Measurements from ENCODE around the gene TTLL8.

The TTLL8 gene

DNA sequence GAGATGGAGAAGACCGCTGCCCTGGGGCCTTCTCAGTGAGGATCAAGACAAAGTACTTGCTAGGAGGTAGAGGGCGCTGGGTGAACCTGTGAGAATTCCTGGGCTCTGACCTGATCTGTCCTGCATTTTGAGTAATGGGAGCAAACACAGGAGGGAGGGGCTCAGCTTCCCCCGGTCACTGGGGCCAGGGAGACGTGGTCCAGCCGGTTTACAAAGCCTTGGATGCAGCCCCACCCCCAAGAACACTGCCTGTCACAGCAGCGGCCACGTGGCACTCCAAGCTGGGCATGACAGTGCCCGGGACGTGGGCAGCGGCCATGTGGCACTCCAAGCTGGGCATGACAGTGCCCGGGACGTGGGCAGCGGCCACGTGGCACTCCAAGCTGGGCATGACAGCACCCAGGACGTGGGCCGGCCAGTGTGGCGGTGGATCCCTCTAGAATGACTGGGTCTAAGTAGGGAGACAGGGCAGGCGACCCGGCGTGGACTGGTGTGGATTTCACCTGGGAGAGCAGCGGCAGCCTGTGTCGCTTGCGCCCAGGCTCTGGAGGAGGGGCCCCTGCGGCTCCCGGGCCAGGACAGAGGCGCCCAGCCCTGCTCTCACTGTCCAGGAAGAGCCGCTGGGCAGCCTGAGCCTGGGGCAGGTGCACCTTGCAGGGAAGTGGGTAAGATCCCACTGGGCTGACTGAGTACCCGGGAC, 2.5 kb upstream of the TTLL8 start:
- no peak for DNase-seq

DNA sequence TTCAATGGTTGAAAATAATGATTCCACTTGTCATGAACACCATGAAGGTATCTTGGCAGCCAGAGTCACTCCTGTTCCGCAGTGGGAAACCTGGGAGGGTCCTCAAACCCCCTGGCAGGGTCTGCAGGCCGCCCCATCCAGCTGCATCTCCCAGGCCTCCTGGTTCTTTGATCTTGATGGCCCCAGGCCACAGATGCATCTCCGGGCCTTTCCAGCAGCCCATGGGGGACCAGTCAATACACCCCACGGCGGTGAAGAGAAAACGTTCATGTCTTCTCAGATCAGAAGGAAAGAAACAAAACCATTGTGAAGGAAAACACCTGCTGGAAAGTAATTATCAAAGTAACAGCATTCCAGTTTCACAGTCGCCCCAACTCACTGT, 1.8 kb upstream of the TTLL8 start:
- no peak for DNase-seq

DNA sequence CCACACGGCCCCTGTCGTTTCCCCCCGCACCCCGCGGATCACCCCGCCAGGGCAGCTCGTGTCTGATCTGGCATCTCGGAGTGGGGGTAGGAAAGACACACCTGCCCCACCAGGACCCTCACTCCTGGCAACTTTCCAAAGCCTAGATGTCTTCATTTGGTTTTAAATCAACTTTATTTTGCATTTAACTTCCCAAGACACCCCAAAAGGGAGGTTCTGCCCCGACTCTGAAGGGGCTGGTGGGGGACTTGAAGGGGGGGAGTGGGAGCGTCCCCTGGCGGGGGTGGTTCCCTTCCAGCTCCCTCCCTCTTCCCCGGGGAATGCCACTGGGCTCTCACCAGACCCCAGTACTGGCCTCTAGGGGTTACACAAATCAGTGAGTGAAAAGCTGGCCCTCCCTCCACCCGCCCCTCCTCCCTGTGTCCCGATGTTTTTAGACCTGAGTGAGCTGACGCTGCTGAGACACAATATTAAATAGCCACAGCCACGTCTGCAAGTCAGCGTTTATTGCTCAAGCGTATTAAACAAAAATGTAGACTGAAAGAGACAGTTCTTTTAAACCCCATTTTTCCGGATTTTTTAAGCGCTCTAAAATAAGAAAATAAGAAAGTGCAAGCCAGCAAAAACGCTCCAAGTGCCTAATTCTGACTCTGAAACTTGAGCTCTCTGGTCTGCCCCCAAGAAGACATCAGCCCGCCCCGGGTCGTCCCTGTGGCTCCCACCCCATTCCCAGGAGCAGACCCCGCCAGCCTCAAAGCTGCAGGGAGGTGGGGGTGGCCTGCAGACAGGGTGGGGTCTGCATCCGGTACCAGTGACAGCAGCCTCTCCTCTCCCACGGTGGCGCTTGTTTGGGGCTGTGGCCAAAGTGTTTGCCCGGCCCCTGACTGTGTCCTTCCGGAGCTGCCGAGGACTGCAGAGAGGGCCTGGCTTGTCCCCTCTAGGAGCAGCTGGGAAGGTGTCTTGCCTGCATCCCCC, 1.1 kb upstream of the TTLL8 start:
- DNase-seq: no peak

DNA sequence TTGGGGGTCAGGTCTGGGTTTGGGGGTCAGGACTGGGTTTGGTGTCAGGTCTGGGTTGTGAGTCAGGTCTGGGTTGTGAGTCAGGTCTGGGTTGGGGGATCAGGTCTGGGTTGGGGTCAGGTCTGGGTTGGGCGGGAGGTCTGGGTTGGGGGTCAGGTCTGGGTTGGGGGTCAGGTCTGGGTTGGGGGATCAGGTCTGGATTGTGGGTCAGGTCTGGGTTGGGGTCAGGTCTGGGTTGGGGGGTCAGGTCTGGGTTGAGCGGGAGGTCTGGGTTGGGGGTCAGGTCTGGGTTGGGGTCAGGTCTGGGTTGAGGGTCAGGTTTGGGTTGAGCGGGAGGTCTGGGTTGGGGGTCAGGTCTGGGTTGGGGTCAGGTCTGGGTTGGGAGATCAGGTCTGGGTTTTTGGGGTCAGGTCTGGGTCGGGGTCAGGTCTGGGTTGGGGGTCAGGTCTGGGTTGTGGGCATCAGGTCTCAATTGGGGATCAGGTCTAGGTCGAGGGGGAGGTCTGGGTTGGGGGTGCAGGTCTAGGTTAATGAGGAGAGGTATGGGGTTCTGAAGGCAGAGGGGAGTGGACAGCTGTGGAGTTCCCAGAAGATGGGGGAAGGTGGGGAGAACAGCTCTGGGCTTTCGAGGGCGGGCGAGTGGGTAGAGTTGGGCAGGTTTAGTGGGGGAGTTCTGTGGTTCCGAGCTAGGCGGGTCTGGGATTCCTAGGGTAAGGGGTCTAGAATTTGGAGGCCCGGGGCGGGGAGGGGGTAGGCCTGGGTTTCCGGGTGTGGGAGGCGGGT, 629 bp downstream of the TTLL8 start:
- no peak for DNase-seq

DNA sequence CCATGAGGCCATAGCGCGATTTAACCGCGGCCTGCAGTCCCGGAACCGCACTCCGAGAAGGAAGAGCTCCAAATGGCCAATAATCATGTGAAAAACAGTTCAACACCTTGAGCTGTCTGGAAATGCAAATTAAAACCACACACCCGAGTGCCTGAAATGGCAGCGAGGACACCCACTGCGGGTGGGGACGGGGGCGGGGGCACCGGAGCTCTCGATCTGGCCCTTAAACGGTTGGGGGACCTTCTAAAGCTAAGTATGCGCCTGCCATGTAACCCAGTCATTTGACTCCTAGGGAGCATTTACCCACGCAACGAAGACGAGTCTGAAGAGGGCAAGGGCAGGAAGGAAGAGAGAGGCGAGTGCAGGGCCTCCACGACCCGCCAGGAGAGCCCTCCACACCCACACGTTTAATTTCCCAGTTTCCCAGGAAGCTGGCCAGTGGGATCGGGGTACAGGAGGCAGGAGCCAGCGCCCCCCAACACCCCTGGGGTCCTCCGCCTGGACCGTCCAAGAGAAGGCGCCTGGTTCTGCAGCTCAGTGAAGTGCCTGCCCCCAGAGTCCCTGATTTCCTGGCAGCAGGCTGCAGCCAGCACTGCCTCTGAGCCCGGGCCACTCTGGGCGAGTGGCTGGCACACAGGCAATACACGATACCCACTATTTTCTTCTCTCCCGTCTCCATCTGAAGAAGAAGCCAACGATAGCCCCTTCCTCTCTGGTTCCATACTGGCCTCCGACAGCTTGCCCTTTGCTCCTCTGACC, 1.7 kb downstream of the TTLL8 start:
- DNase-seq: no peak

DNA sequence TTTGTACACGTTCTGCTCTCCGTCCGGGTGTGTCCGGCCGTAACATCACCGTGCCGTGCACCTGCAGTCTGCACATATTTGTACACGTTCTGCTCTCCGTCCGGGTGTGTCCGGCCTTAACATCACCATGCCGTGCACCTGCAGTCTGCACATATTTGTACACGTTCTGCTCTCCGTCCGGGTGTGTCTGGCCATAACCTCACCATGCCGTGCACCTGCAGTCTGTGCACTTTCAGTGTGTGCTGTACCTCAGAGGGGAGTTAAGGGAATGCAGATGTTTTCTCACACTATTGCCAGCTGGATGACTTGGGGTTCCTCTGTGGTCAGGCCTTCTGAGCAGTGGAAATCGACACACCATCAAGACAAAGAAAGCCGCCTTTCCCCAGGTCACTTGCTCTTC, 4.2 kb downstream of the TTLL8 start:
- DNase-seq: no peak

DNA sequence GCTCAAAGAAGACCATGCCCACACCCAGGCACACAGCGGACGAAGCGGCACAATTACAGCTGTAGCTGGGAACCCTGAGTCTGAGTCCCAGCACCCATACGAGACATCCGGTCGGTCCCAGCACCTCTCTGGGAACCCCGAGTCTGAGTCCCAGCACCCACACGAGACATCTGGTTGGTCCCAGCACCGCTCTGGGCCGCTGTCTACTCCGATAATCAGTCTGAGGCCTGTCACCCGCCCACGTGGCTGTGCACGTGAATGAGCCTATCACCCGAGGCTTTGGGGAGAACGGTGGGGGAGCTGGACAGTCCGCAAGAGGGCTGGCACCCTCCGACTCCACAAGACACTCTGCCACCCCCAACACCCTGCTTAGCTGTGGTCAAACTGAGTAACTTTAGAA, 6.2 kb downstream of the TTLL8 start:
- no peak for DNase-seq

DNA sequence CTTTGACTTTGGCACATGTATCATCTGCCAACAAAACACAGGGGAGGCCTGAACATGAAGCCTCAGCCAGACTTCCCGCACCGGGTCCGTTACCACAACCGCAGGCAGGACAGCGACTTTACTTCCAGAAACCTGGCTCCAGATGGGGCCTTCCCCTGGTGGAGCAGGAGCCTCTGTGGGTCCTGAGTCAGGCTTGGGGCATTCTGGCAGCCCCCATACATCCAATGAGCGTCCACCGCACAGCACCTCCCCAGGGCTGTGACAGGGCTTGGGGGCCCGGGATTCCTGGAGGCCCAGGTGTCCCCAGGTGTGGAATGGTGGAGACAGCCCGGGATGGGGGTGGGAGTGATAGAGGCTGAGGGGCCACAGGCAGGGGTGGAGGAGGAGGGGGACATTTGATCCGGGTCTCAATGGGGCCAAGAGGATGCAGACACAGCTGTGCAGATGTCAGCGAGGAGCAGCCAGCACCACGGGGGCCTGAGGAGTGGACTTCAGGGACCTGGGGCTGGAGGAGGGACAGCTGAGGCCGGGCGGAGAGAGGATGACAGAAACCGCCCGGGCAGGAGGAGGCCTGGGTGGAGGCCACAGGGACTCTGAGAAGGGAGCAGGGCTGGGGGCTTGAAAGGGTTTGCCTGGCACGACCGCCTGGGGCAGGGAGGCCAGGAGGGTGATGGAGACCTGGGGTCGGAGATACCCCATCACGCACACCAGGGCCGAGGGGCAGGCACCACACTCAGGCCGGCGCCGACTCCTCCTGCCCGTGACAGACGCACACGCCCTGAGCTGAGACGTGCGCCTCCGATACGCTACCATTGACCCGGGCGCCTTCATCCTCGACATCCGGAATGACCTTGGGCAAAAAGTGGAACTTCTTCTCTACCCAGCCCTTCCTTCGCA, 8.6 kb downstream of the TTLL8 start:
- no peak for DNase-seq

DNA sequence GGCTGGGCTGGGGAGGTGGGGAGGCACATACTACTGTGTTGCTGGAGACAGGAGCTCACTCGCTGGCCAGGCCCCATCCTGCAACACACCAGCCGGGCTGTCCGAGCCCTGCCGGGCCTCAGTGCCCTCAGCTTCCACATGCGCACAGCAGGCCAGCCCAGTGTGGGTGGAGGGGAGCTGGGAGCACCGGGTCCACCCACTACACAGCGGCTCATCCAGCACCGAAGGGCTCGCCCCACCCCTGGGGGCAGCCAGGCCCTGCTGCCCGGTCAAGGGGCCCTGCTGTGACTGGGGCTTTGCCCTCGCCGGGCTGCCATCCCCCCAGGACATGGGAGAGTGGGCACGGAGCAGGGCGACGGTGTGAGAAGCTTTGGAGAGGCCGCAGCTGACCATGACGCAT, 9.3 kb downstream of the TTLL8 start:
- no peak for DNase-seq

DNA sequence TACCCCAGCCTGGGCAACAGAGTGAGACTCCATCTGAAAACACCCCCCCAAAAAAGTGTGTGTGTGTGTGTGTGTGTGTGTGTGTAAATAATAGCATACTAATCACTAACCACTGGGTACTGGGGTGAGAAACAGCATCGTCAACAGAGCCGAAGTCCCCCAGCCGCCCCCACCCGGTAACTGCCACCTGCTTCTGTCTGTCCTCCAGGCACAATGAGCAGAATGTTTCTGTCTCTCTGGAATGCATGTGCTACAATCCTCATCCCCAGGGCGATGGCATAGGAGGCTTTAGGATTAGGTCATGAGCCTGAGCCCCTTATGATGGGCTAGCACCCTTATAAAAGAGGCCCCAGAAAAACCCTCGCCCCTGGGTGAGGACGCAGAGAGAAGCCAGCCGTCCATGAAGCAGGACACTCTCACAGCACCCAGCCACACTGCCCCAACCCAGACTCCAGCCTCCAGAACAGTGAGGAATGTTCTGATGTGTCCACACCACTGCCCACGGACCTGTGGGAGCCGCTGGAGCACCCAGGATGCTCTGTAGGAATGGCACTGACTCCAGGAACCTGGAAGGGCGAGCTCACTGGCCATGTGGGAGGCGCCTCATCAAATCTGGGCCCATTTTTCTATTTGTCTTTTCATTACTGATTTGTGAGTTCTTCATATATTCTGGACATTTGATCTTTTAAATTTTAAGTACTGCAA, 9.9 kb downstream of the TTLL8 start:
- DNase-seq: no peak

DNA sequence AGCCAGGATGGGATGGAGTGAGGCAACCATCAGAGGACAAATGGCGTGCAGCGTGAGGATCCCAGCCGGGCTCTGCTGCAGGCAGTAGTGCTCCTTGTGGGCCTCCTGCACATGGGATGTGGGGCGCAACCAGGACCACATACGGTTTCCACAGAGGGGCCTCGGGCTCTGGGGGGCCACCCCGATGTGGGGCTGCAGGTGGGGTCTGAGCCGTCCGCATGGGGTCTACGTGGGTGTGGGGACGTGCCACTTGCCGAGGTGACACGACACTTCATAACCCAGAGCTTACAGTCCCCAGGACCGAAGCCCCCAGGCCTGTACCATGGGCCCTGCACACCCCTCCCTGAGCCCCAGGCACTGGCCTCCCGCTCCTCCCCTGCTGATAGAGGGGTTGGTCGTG, 10.8 kb downstream of the TTLL8 start:
- no peak for DNase-seq

DNA sequence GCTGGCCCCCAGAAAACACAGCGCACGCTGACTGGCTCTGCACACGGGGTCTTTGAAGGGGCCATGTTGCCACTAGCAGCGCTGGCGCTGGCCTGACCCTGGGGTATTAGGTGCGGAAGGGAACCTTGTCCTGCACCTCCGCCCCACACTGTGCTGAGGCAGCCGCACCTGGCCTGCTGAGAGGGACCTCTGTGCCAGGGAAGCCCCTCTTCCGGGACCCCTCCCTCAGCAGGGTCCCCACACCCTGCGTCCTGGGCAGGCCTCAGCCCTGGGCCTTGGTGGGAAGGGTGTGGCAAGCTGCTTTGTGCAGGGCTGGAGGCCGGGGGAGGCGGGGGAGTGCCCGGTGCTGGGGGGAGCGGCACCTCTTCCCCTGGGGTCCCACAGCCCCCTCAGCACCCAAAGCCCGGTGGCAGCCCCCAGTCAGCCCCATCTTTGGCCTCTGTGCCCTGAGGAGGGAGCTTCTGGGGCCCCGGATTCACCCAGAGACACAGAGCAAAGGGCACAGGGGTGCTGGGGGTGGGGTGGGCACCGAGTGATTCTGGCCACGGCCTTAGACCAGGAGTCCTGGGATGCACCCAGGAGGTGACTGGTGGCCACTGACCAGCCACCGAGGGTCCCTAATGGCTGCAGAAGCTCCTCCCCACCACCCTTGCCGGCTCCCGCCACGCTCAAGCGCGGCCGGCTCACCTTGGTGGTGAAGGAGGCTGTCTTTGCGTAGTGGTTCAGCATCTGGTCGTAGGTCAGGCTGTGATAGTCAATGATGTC, 11.4 kb downstream of the TTLL8 start:
- DNase-seq: no peak

DNA sequence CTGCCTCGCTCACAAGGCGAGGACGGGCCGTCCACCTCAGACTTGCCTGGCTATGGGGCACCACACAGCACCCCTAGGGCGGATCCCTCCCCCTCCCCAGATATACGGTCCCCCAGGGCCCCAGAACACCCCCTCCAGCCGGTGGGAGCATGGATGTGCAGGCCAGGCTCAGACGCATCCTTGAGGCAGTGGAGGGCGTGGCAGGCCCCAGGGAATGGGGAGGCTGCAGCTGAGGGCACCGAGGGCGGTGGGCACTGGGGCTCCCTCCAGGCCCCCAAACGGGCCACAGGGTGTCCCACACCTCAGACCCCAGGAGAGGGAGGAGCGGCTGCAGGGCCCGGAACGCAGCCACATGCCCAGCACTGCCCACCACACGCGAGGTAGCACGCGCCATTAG, 12.1 kb downstream of the TTLL8 start:
- DNase-seq: no peak

DNA sequence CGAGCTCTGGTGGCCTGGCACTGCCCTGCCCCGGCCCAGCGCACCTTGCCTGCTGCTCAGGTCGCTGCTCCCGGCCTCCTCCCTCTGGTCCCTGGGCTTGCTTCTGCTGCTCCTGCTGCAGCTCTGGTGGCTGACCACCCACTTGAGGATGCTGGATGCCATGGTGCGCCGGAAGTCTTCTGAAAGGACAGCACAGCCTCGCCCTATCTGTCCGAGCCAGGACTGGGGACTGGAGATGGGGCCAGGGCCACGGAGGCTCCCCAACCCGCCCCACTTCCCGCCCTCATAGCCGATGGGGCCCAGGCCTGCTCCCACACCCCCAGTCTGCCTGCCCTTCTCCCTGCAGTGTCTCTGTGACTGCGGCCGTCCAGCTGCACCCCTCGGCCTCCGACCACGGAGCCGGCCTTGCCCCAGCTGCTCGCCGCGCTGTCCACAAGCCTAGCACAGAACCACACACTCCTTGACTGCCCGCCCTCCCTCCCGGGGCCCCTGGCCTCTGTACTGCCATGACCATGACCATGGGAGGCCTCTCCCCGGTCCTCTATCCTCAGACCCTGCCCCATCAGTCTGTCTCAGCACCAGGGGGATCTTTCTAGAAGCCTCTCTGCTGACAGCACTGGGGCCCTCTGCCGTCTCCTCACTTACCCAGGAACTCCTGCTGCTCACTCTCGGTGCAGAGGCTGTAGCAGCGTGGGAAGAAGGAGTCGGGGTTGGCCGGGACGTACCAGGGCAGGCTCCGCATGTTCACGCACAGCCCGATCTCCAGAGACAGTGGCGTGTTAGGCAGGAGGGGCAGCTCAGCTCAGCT, 12.7 kb downstream of the TTLL8 start:
- no peak for DNase-seq

DNA sequence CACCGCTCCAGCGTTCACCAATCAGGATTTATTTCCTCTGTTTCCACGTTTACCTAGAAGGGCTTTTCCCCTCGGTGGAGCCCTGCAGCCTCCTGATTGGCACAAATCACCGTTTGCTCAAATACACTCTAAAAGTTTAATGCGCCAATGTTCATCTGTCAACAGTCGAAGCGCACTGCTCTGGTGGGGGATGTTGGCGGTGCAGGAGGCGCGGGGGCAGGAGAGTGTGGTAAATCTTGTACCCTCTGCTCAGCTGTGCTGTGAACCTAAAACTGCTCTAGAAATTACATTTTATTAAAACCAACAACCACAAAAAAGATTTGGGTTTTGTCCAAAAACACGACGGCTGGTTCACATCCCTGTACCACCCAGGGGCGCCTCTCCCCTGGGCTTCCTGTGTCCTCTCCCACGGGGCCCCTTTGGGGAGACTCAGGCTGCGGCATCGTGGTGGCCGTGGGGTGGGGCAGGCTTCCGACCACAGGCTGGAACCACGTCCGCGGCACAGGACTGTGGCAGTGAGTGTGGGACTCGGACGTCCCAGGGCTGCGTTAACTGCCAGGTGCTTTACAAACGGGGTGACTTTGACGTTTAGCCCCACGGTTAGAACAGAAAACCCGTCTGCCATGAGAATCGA, 13.5 kb downstream of the TTLL8 start:
- DNase-seq: no peak

DNA sequence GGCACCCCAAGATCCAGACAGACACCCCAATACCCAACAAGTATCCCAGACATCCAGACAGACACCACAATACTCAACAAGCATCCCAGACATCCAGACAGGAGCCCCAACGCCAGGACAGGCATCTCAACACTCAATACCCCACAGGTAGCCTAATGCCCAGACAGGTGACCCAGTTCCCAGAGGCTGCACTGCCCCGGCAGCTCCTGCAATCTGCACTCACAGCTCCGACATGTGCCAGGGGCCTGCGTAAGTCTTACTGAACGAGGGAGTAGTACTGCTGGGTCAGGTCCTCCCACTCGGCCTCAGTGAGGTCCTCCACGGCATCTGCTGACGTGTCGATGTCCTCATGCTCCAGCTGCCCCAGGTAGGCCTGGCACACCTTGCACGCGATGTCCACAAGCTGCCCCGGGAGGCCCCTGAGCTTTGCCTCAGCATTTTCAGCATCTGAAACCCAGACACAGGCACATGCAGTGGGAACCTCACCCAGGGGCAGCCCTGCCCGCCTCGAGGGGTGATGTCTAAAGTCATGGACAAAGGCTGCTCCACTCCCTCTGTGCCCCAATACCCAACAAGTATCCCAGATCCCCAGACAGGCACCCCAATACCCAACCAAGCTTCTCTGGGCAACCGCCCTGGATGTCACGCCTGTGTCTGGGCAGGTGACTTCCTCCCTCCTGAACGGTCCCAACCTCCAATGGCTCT, 16.6 kb downstream of the TTLL8 start:
- no peak for DNase-seq

DNA sequence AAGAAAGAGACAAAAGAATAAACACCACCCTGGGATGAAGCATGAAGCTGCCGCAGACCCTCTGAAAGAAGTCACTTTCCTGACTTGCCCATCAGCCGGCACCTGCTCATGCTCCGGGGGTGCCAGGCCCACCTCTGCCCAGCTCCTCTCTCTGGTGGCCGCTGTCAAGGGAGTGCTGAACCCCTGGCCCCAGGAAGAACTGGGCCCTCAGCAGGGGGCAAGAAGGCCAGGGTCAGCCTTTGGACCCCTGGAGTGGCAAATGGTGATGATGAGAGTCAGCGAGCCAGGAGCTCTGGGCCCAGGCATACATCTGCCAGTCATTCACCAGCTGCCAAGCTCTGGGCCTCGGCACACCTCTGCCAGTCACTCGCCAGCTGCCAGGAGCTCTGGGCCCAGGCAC, 17.4 kb downstream of the TTLL8 start:
- DNase-seq: no peak
